ENCODE results near the gene FTL.

Gene FTL

GRCh38 chr19:48966541-48967345 lies 1.6 kb downstream of the FTL start:
- FAIRE-seq, result no peak

GRCh38 chr19:48967346-48968178 lies 2.5 kb downstream of the FTL start:
- FAIRE-seq, result peak; percentile 36

GRCh38 chr19:48968179-48968661 lies 3.1 kb downstream of the FTL start:
- no peak for FAIRE-seq

- no peak for FAIRE-seq
Observed at GRCh38 chr19:48968813-48969218, 3.7 kb downstream of the FTL start.

GRCh38 chr19:48969276-48970138 lies 4.4 kb downstream of the FTL start:
- peak; percentile 98 for FAIRE-seq

- FAIRE-seq, result no peak
Observed at GRCh38 chr19:48970139-48970766, 5.1 kb downstream of the FTL start.

- FAIRE-seq, result peak; percentile 90
Observed at GRCh38 chr19:48970923-48971395, 5.8 kb downstream of the FTL start.

- no peak for FAIRE-seq
Observed at GRCh38 chr19:48975947-48976847, 11.1 kb downstream of the FTL start.

- FAIRE-seq, result no peak
Observed at GRCh38 chr19:48977061-48977460, 12.0 kb downstream of the FTL start.

- no peak for FAIRE-seq
Observed at GRCh38 chr19:48982280-48982679, 17.2 kb downstream of the FTL start.

- no peak for FAIRE-seq
Observed at GRCh38 chr19:48985711-48986110, 20.6 kb downstream of the FTL start.

- no peak for FAIRE-seq
Observed at GRCh38 chr19:48986211-48986610, 21.1 kb downstream of the FTL start.

- no peak for FAIRE-seq
Observed at GRCh38 chr19:48987323-48987722, 22.2 kb downstream of the FTL start.

GRCh38 chr19:48988286-48988685 lies 23.2 kb downstream of the FTL start:
- no peak for FAIRE-seq

GRCh38 chr19:48988860-48989259 lies 23.8 kb downstream of the FTL start:
- FAIRE-seq, result no peak

- no peak for FAIRE-seq
Observed at GRCh38 chr19:48989701-48990291, 24.7 kb downstream of the FTL start.

GRCh38 chr19:48990400-48990799 lies 25.3 kb downstream of the FTL start:
- FAIRE-seq, result no peak

GRCh38 chr19:48991011-48991609 lies 26.0 kb downstream of the FTL start:
- FAIRE-seq, result no peak

- peak; percentile 62 for FAIRE-seq
Observed at GRCh38 chr19:48991873-48992580, 26.9 kb downstream of the FTL start.

Data from G401.6 (cell line).